HG03097 (cell line): ENCODE measurements around the gene P2RX6.
"Not testable (repeated sequence)": the region's sequence is repeated elsewhere in the genome, so short reads cannot be mapped to it uniquely, and the experiment has no call there.

Experiments
- ATAC-seq: cut with Tn5 transposase; IDR thresholded peaks from one replicate; pipeline ENCODE4 v1.9.1; 2021; ENCODE audit not compliant: unreplicated experiment, low FRiP score

The P2RX6 gene

GRCh38 chr22:21051145-21051830, 36.3 kb downstream of the P2RX6 start:
- ATAC-seq = no peak

- no peak for ATAC-seq
These were observed 37.0 kb downstream of the P2RX6 start for GRCh38 chr22:21051831-21052400.

GRCh38 chr22:21052715-21053459, 37.9 kb downstream of the P2RX6 start:
- no peak for ATAC-seq

GRCh38 chr22:21054046-21054713, 39.2 kb downstream of the P2RX6 start:
- ATAC-seq = no peak

GRCh38 chr22:21054714-21055563, 40.0 kb downstream of the P2RX6 start:
- no peak for ATAC-seq

- no peak for ATAC-seq
These were observed 40.5 kb downstream of the P2RX6 start for GRCh38 chr22:21055564-21055834.

GRCh38 chr22:21055880-21056319, 40.9 kb downstream of the P2RX6 start:
- no peak for ATAC-seq

GRCh38 chr22:21060363-21060762, 45.4 kb downstream of the P2RX6 start:
- ATAC-seq = not testable (repeated sequence)

GRCh38 chr22:21061660-21062321, 46.8 kb downstream of the P2RX6 start:
- ATAC-seq = not testable (repeated sequence)

GRCh38 chr22:21064425-21064824, 49.5 kb downstream of the P2RX6 start:
- ATAC-seq = not testable (repeated sequence)

GRCh38 chr22:21064917-21065864, 50.2 kb downstream of the P2RX6 start:
- no peak for ATAC-seq

GRCh38 chr22:21067075-21067900, 52.3 kb downstream of the P2RX6 start:
- no peak for ATAC-seq

GRCh38 chr22:21067901-21068680, 53.1 kb downstream of the P2RX6 start:
- no peak for ATAC-seq

GRCh38 chr22:21068681-21069276, 53.8 kb downstream of the P2RX6 start:
- ATAC-seq = no peak

GRCh38 chr22:21069375-21069774, 54.4 kb downstream of the P2RX6 start:
- no peak for ATAC-seq

- no peak for ATAC-seq
These were observed 56.0 kb downstream of the P2RX6 start for GRCh38 chr22:21070690-21071615.
